NCI-H2171 (cell line): Measurements from ENCODE around the gene WDR88.
"Not testable (repeated sequence)": the region's sequence is repeated elsewhere in the genome, so short reads cannot be mapped to it uniquely, and the experiment has no call there.

ENCODE experiments used
- DNase-seq: peaks from one replicate; lab custom pipeline; 2025; lab: John Stamatoyannopoulos, UW

The WDR88 gene

DNA sequence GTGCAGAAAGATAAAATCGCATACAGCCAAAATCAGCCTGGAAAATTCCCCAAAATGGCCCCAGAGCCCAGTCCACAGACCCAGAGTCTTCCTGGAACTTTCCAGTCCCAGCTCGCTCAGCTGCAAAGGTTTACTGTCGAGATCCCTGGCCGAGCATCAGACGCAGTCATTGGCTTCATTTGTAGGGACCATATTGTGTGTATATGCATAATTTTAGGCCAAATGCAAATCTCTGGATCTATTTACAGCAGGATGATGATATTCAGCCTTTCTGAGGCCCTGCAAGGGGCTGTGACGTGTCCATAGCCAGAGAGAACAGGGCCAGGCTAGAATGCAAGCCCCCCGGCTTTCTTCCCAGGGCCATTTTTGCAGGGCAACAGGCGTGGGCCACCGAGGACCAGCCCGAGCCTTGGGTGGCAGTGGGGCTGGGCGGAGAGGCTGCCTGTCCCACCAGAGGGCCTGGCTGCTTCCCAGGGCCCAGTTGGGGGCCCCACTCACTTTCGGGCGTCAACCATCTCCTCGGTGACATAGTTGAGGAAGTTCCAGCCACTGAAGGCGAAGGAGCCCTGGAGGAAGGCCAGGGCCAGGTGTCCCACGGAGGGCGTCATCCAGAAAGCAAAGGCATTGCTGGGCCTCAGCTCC is 80.0 kb downstream of the WDR88 start:
- no peak for DNase-seq

DNA sequence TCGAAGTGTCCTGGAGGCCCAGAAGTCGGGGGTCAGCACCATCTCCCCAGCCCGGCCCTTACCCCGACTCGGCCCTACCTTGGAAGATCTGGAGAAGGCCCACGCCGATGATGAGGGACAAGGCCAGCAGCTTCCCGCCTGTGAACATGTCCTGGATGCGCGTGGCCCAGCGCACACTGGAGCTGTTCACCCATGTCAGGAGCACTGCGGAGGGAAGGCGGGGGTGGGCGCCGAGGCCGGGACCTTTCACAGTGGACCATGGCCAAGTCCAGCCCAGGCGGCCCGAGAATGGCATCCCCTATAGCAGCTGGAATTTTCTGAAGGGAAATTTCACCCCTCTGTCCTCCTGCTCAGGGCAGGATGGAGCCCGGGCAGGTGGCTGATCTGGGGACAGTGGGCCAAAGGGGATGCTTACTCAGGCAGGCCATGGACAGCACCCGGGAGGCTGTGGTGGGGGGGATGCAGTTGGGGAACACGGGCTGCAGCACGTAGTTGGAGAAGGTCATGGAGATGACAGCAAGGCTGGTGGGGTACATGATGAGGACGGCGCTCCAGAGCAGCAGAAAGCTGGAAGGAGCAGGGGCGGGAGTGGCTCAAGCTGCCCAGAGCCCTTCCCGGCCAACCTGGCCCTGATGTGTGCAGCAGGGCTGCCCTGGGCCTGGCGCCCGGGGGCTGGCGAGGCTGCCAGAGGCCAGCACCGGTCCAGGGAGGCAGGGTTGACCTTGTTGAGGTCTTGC is 80.7 kb downstream of the WDR88 start:
- DNase-seq: no peak

GRCh38 chr19:33214596-33214995 is 82.7 kb downstream of the WDR88 start:
- no peak for DNase-seq

GRCh38 chr19:33215438-33216197 is 83.7 kb downstream of the WDR88 start:
- no peak for DNase-seq

- DNase-seq: no peak
Measured at GRCh38 chr19:33216198-33216830, 84.4 kb downstream of the WDR88 start.

GRCh38 chr19:33217881-33218280 is 86.0 kb downstream of the WDR88 start:
- no peak for DNase-seq

DNA sequence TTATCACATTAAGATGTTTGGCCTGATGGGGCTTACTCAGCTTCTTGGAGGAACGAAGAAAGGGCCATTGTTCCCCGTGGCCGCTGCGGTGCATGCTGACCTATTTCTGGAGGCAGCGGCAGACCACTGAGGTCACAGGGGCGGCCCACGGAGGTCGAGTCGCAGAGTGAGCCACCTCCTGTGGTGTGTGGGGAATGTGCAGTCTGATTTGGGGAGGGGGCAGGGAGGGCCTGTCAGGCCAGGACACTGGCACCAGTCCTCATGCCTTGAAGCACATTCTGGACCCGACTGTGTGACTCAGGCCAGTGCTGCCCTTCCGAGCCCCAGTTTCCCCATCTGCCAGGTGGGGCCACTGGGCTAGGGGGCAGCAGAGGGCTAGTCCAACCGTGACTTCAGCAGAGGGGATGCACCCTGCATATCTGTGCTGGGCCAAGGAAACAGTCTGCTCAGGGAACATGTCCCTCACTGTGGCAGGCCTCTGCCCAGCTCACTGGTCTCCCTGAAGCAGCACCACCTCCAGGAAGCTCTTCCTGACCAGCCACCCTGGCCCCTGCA is 87.4 kb downstream of the WDR88 start:
- DNase-seq: no peak

GRCh38 chr19:33220115-33220514 is 88.2 kb downstream of the WDR88 start:
- DNase-seq: no peak

- no peak for DNase-seq
Measured at GRCh38 chr19:33220735-33221134, 88.8 kb downstream of the WDR88 start.

GRCh38 chr19:33221638-33222037 is 89.7 kb downstream of the WDR88 start:
- no peak for DNase-seq

DNA sequence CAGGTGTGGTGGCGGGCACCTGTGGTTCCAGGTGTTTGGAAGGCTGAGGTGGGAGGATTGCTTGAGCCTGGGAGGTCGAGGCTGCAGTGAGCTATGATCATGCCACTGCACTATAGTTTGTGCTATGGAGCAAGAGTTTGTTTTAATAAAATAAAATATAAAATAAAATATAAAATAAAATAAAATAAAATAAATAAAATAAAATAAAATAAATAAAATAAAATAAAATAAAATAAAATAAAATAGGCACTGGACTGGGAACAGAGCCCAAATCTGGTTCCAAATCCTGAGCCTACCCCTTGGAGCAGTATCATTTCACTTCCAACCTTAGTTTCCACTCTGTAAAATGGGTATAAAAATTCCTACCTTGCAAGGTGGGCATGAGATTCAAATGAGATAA is 90.3 kb downstream of the WDR88 start:
- DNase-seq: not testable (repeated sequence)

GRCh38 chr19:33224694-33225457 is 93.0 kb downstream of the WDR88 start:
- no peak for DNase-seq
